Measurements from ENCODE around the gene WDR55.
"Not testable (repeated sequence)": the region's sequence is repeated elsewhere in the genome, so short reads cannot be mapped to it uniquely, and the experiment has no call there.

Gene WDR55

DNA sequence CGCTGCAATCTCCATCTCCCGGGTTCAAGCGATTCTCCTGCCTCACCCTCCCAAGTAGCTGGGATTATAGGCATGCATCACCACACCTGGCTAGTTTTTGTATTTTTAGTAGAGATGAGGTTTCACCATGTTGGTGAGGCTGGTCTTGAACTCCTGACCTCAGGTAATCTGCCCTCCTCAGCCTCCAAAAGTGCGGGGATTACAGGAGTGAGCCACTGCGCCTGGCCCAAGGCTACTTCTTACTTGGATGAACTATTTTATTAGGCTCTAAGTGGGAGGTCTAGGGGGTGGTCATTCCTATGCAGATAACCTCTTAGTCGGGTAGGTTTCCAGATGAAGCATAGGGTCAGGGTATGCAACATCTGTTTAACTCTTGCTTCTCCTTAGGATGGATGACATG is 4.3 kb upstream of the WDR55 start:
- FAIRE-seq = not testable (repeated sequence)

DNA sequence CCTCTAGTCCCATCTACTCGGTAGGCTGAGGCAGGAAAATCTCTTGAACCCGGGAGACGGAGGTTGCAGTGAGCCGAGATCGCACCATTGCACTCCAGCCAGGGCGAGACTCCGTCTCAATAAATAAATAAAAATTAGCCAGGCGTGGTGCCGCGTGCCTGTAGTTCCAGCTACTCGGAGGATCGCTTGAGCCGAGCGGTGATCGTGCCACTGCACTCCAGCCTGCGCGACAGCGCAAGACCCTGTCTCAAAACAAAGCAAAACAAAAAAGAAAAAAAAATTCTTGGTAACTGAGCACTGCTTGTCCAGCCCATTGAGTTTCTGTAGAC is 710 bp upstream of the WDR55 start:
- no peak for FAIRE-seq

DNA sequence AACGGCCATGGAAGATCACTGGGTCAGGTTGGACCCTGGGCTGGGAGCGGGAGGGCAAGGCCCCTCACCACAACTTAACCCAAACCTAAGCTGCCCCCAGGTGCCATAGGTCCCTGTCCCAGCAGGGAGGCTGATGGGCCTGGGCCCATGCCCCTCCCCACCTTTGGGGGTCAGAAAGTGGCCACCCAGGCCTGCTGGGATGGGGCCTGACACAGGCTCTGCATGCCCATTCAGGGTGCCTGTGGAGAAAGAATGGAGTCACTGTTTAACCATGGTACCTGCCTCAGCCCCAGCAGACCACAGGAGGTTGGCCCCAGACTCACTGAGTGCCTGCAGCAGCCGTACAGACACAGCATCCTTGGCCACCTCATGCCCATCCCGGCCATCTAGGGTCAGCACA is 6.3 kb downstream of the WDR55 start:
- FAIRE-seq = not testable (repeated sequence)

DNA sequence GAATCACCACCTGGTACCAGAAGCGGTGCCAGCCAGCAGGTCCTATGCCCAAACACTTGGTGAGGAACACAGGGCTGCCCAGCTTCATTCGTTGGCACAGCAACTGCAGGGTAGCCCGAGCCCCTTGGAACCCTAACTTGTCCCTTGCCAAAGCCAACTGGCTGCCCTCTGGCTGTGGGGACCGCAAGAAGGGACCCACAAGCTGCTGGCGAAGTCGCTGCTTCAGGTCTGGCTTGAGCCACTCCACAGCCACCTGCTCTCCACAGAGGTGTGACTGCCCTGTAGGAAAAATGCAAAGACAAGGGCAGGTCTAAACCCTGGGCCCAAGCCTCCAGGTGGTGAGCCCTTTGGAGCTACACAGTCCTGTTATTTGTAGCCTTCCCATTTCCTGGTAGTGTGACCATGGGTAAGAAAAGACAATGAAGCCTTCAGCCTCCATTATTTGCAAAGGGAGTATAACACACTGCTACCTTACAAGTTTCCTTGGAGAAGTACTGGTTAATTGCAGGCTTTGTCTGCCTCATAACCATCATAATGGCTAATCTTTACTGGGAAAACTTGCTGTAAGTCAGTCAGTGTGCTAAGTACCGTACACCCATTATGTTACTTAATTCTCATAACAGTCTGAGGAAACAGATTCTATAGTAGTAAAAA is 6.9 kb downstream of the WDR55 start:
- no peak for FAIRE-seq

DNA sequence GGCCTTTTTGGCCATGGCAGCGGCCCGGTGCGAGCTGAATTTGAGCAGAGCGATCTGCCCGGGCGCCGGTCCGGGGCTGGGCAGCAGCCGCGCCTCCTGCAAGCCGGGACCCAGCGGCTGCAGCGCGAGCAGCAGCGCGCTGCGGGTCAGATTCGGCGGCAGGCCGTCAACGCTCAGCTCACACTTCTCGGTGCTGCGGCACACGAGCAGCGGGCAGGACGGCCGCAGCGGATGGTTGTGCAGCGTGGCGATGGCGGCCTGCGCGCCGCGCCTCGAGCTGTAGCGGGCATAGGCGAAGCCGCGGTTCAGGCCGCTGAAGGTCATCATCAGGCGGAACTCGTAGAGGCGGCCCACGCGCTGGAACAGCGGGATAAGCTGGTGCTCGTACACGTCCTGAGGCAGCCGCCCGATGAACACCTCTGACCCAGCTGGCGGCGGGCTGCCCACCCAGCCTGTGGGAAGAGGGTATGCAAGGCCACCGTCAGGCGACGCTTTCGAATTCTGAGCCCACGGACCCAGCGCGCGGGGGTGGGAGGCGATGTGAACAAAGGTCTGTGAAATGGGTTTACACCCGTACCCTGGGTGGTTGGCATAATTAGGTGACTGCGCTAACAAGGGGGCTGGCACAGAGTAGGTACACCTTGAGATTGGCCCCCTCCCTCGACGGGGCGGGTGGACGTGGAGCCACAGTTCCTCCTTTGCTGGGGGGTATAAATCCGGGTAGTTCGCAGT is 7.9 kb downstream of the WDR55 start:
- no peak for FAIRE-seq

DNA sequence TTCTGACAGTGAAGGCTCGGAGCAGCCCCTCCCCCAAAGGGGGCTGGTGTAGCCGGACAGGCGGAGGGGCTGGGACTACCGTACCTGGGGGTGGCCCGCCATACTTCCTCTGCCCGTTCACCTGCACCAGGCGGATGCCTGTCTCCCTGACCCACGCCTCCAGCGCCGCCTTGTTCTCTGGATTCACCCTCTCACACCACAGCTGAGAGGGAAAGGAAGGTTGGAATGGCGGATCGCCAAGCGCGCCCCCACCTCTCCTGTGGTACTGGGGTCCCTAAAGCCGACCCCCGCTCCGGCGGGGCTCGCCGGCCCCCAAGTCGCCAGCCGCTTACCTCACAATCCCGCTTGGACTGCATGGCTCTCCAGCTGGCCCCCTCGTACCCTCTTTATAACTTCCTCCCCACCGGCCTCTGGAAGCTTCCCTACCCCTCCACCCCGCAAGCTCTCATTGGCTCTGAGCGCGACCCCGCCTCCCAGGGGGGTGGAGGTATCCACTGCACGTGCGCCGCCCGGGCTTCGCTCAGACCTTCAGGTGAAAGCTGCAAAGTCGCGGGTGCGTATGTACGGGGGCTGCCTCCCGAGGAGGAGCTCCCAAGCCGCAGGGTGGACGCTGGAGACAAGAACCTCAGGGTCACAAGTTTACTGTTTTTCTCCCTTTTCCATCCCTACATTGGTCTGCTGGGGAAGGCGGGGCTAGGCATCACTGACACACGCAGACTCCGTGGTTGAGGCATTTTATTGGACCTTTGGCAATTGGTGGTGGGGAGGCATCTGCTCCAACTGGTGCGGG is 8.7 kb downstream of the WDR55 start, which contains the start of gene DND1:
TSS of gene DND1 (minus strand) at position 390 of the 790 bp plus-strand sequence. CDS start at position 356, 34 bp downstream.
- FAIRE-seq = no peak

DNA sequence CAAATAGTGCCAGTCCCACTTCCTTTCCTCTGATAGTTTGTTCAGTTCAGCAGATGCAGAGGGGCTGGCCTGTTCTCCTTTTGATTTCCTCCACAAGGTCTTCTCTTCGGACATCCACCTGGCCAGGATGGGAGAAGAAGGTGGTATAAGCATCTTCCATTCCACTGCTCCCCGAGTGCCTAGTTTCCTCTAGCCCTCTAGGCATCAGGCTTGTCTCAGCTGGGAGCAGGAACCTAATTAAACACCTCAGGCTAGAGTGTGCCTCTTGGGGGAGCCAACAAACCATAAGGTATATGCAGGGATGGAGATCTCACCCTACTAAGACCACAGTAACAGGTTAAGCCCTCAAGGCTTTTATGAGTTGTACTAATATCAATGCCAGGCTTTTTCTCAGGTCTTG is 9.5 kb downstream of the WDR55 start:
- FAIRE-seq = no peak

DNA sequence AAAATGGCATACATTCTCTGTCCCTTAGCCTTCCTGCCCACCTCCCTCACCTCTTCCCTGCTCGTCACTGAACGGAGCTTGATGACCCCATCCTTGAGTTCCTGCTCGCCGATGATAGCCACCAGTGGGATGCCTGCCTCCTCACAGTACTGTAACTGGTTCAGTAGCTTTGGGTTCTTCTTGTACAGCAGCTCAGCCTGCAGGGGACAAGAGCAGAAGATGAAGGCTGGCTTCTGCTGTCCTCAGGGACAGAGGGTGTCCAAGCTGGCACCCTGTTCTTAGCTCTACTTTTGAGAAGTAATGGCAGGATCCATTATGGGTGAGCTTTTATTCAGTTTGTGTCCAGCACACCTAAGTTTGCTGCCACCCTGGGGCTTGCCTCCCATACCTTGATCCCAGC is 9.9 kb downstream of the WDR55 start:
- no peak for FAIRE-seq

DNA sequence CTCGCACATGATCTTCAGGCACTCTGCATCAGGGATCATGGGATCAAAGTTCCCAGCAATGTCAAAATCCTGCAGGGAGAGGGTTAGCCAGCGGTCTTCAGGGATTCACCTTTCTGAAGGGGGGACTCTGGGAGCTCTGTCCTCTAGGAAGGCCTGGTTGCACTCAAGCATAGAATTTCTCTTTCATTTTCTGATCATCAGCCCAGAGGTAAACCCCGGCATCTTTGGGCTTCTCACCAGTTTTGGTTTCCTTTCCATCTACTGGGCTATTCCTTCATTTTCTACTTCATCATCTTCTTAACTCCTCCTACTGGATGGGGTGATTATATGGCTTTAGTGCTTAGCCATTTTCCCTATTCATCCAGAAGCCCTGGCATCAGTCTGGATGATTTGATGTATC is 13.2 kb downstream of the WDR55 start:
- no peak for FAIRE-seq

DNA sequence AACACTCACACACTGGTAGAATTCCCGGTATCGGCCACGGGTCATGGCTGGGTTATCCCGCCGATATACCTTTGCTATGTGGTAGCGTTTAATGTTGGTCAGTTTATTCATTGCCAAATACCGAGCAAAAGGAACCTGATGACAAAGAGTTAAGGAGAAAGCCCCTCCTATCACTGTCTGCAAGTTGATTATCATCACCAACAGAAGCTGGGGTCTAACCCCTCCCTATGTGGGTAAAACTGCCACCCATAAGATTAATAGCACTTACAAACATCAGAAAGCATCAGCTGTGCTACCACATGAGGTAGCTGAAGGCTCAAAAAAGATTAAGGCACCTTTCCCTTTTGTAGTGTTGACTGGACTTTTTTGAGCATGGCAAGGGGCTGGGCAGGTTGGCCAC is 14.3 kb downstream of the WDR55 start:
- no peak for FAIRE-seq

DNA sequence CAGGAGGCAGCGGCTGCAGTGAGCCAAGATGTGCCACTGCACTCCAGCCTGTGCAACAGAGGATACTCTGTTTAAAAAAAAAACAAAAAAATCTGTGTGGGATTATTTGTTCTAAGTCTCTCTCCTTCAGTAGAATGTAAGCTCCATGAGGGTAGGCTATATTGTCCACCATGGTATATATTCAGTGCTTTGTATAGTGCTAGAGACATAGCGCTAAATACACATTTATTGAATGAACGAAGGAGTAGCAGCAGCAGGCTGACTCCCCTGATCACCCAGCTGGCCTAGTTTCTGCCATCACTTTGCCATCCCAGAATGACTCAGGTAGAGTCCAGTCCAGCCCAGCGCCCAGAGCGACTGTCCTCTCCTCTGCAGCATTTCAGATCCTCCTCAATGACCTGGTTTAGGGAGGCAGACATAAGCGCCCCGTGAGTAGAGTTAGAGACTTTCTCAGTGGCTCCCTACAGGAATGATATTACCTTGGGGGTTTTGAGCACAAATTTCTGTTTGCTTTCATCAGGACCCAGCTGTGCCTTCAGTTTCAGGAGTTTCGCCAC is 25.8 kb downstream of the WDR55 start:
- no peak for FAIRE-seq

DNA sequence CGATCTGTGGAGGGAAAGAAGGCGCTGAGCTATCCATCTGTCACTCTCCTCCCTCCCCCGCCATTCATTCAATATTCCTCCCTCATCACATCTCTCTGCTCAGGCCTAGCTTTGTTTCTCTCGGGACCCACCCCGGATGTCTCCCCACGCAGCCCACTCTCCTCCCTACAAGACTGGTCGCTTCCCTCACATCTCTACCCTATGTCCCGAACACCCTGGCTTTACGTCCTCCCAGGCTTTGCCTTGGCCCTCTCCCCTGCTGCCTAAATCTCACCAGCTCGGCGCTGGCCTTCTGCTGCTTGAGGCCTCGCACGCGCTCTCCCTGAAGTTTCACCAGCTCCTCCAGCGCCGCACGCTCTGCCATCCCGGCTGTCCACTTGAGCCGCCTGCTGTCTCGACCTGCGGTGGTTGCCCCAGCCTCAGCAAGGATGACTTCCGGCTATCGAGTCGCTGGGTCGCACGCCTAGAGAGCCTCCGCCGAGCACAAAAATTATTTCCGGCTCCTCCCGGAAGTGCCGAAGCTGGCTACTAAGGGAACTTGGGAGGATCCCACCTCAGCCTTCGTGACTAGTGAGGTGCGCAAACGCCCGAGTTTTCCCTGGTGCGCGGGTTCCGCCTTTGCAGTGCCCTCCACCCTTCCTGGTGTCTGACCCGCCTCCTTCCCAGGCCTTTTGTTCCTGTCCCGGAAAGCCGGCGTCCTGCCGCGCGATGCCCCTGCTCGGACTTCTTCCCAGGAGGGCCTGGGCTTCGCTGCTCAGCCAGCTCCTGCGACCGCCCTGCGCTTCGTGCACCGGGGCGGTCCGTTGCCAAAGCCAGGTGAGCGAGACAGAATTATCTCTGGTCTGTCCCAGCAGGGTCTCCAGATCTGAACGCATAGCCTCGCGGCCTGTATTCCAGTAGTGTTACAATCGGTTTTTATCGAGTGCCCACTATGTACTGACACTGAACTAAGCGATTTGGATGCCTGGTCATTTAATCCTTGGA is 26.5 kb downstream of the WDR55 start, which contains the start of the genes HARS1 and HARS2:
TSS of gene HARS1 (minus strand) at position 430 of the 984 bp plus-strand sequence. CDS start at position 364, 66 bp downstream.
TSS of gene HARS2 (plus strand) at position 515 of the 984 bp plus-strand sequence. CDS start at position 709, 194 bp downstream.
- FAIRE-seq = peak; percentile 86

DNA sequence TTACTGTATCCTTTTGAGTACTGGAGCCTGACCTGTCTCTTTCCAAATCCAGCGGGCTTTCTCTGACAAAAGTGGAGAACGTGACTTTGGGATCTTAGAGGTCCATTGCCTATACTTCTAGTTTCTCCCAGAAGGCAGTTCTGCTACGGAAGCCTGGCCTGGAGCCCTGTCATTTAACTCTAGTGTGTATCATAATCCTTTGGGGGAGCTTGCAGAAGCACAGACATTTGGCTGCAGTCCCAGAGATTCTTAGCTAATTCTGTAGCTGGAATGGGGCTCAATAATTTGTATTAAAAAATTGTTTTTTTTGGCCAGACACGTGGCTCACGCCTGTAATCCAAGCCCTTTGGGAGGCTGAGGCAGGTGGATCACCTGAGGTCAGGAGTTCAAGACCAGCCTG is 29.6 kb downstream of the WDR55 start:
- no peak for FAIRE-seq

DNA sequence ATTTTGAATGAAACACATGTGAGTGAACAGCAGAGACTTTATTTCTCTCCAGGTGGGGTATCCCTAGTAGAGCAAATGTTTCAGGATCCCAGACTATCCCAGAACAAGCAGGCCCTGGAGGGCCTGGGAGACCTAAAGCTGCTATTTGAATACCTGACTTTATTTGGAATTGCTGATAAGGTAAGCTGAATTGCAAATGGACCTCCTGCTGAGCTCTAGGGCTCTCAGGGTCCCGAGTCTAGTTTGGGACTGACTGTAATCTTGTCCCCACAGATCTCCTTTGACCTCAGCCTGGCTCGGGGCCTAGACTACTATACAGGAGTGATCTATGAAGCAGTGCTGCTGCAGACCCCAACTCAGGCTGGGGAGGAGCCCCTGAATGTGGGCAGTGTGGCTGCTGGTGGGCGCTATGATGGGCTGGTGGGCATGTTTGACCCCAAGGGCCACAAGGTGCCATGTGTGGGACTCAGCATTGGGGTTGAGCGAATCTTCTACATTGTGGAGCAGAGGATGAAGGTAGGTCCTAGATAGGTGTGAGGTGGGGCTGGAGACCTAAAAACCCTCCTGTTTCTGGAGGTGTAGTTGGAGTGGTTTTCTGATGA is 32.3 kb downstream of the WDR55 start:
- no peak for FAIRE-seq

DNA sequence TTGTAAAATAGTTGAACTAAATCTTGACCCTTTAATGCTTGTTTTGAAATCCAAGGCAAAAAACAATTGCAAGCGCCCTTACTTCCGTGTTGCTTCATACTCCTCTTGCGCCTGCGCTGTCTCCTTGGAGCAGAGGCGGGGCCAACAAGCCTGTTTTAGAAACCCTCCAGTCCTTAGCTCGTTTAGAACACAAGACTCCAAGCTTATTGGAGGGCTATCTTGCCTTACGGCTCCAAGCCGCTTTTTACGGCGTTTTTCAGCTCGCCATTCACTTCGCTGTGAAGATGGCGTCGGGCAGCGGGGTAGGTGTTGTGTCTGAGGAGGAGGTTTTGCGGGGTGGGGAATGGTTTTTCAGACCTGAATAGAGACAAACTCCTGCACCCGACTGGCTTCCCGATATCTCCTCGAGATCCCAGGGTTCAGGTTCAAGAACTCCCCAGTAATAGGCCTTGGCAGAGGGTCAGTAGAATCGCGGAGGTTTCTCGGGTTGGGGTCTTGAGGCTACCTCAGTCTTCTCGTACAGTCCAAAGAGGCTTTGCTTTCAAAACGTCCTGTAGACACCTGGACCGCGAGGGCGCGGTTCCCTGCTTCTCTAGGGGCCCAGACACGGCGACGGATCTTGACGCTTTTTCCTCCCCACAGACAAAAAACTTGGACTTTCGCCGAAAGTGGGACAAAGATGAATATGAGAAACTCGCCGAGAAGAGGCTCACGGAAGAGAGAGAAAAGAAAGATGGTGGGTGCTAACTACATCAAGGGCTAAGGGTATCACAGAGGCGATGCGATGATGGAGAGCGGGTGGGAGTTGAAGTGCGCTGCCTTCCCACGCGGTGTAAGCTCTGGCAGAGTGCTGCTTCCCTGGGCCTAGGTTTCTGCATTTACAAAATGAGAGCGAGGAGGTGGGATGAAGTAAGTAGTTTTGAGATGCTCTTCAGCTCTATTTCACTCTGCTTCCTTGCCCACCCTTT is 35.8 kb downstream of the WDR55 start, which contains the start of gene ZMAT2:
TSS of gene ZMAT2 (plus strand) at position 271 of the 968 bp plus-strand sequence. CDS start at position 285, 14 bp downstream.
- FAIRE-seq = peak; percentile 99

DNA sequence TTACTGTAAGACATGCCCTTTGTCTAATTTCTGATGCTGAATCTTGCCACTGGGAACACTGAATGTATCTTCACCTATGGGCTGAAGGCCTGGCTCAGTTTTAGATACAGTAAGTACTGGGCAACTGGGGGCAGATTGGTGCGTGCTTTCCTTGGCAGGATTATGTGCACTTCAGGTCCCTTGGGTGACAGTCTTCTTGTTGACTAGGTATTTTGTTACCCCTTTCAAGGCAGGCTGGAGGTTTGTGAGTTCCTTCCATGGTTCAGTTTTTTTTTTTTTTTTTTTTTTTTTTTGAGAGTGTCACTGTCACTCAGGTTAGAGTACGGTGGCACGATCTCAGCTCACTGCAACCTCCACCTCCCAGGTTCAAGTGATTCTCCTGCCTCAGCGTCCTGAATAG is 43.1 kb downstream of the WDR55 start:
- no peak for FAIRE-seq

DNA sequence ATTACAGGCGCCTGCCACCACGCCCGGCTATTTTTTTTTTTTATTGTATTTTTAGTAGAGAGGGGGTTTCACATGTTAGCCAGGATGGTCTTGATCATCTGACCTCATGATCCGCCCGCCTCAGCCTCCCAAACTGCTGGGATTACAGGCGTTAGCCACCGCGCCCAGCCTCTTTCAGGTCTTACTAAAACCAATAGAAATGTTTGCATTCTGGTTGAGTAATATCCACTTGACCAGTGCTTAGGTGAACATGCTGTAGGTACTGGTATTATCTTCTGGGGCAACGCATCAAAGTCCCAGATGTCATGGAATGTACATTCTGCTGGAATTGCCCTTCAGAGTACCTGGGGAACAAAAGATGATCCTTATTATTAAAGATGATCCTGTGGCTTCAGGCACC is 44.1 kb downstream of the WDR55 start:
- FAIRE-seq = not testable (repeated sequence)

DNA sequence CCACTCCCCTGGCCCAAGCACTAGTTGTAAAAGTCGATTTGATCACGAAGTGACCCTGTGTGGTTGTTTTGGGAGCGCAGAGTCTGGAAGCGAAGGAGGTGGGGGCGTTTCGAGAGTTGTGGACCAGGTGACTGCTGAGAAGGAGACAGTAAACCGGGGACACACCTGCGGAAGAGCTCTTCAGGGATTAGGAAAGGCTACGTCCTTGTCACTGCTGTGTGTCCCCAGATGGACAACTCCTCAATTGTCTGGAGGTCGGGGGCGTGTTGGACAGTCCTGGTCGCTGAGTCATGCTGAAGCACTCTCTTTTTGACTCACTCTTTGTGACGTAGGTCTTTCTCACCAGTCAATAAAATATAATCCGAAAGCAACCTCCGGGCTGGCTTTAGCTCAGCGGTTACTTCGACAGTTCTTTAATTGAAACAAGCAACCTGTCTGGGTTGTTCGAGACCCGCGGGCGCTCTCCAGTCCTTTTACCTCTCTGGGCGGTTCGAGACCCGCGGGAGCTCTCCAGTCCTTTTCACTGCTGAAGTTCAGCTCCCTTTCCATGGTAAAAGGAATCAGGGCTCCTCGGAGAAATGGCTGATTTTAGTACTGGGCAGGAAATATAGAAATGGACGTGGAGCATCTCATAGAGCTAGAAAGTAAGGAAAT is 46.3 kb downstream of the WDR55 start:
- peak; percentile 94 for FAIRE-seq

DNA sequence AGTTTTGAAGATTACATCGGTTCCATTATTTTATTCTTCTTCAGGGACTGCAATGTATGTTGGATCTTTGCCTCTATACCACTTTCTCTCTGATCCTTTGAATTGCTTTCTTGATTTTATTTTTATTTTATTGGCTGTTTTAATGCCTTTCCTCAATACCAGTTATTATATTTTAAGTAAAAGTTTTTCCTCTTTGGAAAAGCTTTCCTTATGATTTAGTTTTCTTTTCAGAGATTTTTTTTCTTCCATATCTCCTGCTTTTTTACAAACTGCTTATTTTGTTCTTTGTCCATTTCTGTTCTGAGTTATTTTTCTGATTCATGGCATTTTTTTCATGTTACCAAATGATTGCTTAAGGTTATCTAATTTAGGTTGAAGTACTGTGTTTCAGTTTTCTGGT is 47.1 kb downstream of the WDR55 start:
- peak; percentile 3 for FAIRE-seq
